HG02885 (cell line): ENCODE results near the gene CMBL.
A peak's percentile ranks its signal among the peaks of the same experiment; 100 is the strongest.
"Not testable (repeated sequence)": the region's sequence is repeated elsewhere in the genome, so short reads cannot be mapped to it uniquely, and the experiment has no call there.

Experiments used
- ATAC-seq: cut with Tn5 transposase; IDR thresholded peaks from one replicate; pipeline ENCODE4 v1.9.1; 2021; ENCODE audit warnings: mild to moderate bottlenecking; ENCODE audit not compliant: unreplicated experiment, poor library complexity

Gene CMBL

DNA sequence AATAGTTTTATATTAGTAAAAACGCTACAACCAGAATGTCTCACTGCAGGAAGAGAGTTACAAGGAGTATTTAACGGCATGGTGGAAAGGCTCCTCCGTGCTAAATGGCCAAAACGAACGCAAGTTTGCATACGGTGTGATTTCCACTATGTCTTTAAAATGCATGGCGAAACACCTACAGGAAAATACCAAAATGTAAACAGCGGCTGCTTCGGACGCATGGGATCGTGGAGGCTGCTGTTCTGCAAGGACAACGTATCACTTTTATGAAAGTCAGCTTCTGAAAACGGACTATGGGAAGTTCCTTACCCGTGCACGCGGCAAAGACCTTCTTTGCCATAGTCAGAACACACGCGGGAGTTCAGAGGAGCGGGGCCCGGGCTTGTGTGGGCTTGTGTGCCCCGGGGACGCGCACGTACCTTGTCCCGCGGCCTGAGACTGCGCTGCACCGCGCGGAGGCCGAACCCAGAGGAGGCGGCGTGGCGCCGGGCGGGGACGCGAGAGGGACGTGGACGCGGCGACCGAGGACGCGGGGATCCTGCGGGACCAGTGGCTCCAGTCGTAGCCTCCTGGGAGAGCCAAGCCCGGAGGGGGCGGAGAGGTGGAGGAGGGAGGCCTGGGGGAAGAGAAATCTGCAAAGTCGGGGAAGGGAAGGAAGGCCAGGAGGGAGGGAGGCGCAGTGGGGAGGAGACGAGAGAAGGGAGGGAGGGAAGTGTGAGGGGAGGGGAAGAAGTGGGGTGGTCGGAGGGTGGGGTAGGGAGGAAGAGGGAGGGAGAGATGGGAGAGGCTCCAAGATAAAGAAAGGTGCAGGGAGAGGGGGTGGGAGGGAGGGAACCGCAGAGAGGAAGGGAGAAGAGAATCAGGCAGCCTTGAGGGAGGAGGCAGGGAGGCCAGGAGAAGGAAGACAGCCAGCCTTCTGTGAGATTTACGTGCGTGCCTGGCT, at the start of gene CMBL:
Gene CMBL, minus strand, starts transcription at position 697 of the 943 bp plus-strand sequence. CDS start 17,140 bp downstream, outside the sequence.
- peak; percentile 75 for ATAC-seq

DNA sequence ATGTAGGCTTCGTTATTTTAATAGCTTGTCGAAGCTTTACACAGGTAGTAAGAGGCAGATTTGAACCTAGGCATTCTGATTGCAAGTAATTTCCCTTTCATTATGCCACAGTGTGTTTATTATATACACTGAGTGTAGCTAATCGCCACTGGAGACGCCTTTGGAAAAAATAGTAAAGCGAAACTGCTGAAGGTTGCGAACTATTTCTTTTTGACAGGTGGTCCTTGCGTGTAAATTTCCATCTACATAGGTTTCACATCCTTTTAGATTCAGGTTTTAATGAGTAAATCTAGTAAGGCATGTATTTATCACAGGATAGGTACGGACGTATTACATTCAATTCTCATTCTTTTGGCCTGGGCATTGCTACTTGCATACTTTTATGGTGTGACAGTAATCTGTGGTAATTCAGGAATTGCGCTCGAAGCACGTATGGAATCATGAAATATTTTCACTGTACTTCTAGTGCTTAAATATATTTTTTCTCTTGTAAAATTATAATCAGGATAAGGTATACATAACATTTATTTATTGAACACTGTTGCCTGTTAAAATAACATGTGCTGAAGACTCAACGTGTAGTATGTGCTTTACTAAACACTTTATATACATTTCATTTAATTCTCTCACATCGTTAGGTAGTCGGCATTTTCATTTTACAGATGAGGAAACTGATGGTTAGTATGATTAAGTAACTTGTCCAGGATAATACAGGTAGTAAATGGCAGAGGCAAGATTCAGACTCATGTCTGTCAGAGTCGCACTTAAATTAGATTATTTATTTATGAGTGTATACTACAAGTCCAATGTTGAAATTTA, 47.6 kb upstream of the CMBL start:
- ATAC-seq = no peak

DNA sequence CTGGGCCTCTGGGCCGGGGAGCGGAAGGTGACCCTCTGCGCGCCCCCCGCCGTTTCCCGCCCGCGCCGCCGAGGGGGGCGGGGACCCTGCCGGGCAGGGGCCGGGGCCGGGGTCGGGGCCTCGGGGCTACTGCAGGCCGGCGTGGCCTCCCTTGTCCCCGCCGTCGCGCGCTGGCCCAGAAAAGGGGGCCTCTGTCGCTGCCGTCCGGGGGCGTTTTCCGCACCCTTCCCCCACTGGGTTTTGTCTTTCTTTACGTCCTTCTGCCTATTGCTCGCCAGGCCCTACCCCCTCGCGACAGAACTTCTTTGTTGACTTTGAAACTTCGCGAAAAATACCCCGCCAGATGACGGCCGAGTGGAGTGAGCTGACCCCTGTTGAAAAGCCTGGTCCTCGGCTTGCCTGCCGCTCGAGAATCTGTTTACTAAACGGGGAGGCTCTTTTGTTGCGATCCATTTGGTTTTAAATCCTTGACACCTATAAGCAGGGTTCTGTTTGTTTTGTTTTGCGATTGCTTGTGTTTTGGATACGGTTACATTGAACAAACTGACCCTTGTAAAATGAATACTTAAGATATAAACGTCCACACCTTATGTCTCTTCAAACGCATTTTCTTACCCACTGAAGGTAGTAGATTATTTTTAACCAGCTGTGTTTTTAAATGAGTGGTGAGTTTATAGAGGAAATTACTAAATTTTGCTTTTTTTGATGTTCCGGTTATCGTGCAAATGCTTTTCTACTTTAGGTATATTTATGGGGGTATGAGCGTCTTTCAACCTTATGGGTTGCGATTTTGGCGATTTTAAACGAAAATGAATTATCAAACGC, 46.6 kb upstream of the CMBL start:
- peak; percentile 28 for ATAC-seq

DNA sequence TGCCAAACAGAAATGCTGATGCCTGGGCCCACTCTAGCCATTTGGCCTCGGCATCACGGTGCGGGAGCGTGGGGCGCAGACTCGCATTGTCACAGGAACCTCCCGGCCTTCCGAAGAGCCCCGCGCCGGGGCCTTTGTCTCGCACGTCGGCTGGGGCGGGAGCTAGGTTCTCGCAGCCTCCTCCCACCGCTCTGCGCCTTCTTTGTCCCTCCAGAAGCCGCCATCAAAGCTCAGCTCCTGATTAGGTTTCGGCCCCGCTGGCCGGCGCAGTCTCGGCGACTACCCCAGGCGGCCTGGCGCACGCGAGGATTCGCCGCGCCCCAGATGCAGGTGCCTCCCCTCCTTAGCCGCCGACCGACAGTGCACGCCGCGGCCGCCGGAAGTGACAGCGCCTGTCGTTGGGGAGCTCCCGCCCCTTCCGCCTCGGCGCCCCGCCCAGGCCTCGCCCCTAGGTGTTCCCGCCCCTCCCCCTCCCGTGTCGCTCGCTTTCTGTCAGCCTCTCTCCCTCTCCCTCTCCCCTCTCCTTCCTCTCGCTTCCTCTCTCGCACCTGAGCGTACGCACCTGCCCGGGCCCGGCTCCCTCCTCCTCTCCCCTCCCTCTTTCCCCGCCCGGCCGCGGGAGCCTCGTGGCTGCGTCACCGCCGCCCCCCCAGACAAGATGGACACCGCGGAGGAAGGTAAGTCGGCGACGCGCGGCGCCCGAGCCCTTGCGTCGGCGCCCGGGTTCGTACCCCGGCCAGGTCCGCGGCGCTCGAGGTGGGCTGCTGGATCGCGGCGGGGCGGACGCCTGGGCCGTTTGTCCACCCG, 45.7 kb upstream of the CMBL start, which contains the start of gene MARCHF6:
Gene MARCHF6, plus strand, starts transcription at position 455 of the 807 bp plus-strand sequence. Its CDS starts 204 bp downstream, at position 659.
- ATAC-seq = peak; percentile 86

DNA sequence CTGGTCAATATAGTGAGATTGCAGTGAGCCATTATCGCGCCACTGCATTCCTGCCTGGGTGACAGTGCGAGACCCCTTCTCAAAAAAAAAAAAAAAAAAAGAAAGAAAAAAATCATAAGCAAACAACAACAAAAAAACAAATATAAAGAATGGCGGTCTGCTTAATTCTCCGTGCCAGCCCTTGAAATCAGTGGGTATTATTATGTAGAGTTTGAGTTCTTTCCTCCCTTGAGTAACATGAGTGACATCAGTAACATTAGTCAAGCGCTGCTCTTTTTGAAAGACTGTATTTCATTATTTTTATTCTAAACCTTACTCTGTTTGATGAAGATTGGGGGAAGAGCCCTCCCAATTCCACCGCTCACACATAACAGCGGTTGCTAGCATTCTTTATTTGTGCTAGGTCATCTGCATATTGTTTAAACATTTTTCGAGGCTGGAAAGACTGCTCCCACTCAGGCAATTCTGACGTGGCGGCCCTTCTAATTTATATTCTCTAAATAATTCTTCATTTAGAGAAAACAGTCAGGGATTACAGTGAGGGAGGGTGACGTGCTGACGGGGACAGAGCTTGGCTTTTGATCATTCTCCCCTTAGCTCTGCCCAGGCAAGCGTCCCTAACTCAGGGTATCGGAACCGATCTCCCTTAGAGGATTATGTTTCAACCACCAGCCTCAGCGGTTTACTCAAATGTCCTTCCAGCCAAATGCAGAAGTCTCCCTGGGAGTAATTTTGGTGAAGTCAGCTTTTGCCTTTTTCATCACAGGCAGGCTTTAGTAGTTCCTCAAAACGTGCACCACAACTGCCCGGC, 44.9 kb upstream of the CMBL start:
- peak; percentile 17 for ATAC-seq

DNA sequence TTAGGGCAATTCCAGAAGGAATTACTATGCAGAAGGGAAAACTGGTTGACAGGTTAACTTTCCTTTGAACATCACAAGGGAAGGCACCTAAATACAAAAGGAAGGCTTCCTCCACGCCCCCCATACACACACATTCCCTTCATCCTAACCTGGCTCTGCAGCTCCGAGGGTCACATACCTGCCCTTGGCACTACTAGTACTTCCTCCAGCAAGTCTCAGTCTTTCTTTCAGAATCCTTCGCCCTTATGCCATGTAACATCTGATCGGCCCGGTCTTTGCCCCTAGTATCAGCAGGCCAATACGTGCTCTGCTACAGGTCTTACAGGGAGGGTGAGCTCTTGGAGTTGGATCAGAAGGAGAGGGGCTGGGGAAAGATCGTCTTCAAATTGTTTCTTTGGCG, 44.2 kb upstream of the CMBL start:
- ATAC-seq = no peak

DNA sequence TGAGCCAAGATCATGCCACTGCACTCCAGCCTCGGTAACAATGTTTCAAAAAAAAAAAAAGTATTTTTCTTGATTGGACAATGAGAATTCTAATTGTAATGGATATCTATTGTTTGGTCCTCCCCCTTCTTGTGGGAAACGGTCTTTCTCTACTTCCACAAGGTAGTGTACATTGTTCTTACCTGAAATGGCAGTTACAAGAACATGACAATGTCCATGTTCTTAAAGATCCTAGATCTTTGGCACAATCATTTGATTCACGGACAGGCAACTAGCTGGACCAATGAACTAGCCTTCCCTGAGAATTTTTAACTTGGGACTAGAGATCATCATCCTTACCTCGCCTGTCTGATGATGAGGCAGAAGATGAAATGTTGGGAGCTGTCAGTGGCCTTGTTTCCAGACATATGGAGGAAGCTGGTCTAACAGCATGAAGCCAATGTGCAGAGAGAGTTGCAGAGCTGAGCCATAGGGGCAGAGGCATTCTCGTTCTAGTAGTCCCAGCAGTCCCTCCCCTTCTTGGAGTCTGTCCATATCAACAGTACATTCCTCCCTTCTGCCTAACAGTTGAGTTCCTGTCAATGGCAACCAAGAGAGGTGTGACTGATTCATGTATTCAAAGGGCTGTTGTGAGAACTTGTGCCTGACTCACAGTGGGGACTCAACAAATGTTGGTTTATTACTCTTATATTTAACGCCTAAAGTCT, 43.6 kb upstream of the CMBL start:
- ATAC-seq = no peak

DNA sequence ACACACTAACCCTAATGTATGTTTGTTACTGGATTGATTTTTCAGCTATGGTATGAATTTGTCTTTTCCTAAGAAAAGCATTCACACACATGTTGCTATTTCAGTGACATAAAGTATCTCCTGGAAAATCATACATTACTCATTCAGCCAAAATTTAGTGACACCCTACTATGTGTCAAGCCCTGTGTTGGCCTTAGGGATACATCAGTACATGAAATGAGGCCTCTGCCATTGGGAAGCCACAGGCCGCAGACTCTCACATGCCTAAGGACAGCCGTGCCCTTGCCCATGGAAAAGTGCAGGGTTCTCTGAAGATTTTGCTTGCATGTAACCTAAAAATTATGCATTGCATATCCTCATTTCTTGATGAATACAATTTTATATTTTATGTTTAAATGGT, 40.6 kb upstream of the CMBL start:
- no peak for ATAC-seq

DNA sequence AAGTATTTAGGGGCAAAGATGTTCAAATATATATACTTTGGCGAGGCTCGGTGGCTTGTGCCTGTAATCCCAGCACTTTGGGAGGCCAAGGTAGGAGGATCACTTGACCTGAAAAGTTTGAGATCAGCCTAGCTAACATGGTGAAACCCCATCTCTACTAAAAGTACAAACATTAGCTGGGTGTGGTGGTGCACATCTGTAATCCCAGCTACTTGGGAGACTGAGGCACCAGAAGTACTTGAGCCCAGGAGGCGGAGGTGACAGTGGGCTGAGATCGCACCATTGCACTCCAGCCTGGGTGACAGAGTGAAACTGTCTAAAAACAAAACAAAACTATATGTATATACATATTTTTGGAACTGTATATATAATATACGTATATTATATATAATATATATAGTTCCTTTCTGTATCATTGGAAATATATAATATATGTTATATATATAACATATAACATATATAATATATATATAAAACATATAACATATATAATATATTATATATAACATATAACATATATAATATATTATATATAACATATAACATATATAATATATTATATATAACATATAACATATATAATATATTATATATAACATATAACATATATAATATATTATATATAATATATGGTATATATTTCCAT, 36.9 kb upstream of the CMBL start:
- not testable (repeated sequence) for ATAC-seq

DNA sequence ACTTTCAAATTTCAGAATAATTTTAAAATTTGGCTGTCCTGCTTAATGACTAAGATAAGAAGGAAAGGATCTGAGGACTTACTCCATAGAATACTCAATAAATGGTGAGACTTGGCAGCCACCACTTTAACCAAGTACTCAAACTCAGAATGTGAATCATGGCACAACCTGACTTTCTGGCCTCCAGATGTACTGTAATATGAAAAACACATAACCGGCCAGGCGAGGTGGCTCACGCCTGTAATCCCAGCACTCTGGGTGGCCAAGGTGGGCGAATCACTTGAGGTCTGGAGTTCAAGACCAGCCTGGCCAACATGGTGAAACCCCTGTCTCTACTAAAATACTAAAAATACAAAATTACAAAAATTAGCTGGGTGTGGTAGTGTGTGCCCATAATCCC, 35.8 kb upstream of the CMBL start:
- no peak for ATAC-seq

DNA sequence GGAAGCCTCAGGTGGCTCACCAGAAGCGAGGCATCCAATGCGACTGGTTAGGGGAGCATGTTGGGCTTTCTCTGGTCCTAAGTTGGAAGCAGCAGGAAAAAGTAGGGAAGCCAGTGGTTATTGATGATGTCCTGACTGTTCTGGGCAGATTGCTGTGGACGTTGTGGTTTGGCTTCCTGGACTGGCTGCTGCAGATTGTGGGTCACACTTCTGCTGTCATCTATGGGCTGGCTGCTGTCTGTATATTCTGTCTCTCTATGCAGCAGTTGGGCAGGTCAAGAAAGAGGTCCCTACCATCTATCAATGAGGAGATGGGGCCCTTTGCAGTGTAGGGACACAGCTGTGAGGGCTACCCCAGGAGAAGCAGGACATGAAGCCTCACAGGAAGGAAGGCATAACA, 32.3 kb upstream of the CMBL start:
- no peak for ATAC-seq

DNA sequence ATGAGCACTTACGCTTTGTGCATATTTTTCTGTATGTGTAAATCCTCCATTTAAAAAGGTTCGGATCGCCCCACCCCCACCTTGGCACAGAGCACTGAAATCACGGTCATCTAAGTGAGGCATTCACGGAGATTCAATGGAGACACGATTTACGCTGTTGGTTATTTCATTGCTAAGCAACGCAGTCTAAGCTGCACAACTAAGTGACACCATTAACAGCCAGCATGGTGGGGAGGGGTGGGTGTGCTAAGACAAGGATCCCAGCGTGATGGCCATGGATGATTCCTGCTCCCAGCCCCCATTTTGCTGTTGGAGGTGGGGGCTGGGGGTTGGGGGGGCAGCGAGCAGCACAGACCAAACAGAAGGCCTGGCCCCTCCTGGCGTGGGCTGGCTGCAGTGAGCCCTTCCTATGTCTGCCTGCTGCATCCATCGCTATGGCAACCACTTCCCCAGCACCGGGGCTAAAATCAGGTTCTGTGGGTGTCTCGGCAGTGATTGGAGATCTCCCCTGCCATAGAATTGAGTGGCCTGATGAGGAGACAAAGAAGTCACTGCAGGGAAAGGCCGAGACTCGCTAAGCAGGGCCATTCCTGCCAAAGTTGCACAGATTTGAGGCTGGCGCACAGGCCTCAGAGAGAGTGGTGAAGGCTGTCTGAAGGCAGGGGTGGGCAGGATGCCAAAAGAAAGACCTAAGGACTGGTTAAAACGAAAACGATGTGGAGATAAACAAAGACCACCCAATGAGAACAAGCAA, 31.5 kb upstream of the CMBL start:
- ATAC-seq = no peak

DNA sequence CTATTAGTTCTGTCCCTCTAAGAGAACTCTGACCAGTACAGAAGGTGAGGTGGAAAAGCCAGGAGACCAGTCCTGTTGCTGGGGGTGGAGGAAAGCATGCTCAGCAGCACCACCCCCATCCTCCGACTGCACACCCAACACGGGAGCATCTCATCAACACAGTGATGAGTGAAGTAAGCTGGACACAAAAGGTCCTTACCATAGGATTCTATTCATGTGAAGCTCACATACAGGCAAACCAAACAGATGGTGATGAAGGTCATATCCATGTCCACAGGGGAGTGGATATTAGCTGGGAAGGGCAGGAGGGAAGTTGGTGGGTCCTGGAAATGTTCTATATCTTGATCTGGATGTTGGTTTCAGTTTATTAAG, 31.0 kb upstream of the CMBL start:
- ATAC-seq = no peak

DNA sequence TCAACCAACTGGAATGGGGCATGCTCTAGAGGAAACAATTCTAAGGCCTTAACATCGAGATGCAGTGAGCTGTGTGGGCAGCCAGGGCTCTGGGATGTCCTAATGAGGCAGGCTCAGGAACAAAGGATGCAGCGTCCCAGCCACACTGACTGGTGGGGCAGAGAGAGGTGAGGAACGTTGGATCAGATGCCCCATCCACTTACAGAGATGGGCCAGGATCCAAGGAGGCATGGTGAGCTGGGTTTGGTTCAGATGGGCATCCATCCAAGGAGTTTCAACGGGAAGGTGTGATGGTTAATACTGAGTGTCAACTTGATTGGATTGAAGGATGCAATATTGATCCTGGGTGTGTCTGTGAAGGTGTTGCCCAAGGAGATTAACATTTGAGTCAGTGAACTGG, 30.3 kb upstream of the CMBL start:
- ATAC-seq = no peak

DNA sequence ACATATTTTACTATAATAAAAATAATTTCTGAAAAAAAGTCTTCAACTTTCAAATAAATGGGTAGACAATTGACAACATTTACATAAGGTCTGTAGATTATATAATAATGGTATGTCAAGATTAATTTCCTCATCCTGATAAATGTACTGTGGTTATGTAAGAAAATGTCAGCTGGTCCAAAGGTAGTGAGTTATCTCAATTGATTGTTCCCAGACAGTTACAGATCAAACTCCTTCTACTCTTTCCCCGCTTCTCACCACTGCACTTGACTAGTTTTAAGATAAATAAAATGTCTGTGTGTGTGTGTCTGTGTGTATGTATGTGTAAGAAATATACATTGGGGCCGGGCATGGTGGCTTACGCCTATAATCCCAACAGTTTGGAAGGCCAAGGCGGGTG, 29.4 kb upstream of the CMBL start:
- no peak for ATAC-seq

DNA sequence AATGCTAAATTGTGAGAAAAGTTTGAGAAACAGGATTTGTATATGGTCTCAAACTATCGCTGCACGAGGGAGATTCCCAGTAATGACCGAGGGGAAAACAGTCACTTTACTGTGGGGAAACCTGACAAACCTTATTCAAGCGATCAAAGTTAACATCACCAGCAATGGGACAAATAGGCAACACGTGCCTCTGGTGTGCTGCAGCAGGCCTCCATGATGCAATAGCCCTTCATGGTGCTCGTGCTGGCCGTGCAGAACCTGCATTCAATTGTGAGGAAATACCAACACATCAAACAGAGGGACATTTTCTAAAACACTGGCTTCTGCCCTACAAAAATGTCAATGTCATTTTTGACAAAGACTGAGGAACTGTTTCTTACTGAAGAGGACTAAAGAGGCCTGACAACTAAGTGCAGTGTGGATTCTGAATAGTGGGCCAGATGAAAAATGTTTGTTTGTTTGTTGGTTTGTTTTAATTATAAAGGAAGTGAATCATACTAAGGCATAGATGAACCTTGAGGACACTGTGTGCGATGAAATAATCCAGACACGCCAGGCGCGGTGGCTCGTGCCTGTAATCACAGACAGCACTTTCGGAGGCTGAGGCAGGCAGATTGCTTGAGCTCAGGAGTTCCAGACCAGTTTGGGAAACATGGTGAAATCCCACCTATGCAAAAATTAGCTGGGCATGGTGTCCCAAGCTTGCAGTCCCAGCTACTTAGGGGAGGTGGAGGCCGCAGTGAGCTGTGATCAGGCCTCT, 28.2 kb upstream of the CMBL start:
- no peak for ATAC-seq
